Mammary epithelial cell (primary cell): Measurements from ENCODE around the gene STAB1.

ENCODE experiments used
- EZH2 ChIP-seq: IDR thresholded peaks from 2 replicates; pipeline ENCODE4 v1.6.1; 2012; ENCODE audit warnings: low read length, inconsistent platforms, borderline replicate concordance
- TF ChIP-seq, protein P1 (sequence below), 2 donors: IDR thresholded peaks in 1 of 2; conservative IDR thresholded peaks in 1 of 2; 2 replicates each; pipeline ENCODE4 v1.5.1; 2011 to 2012; ENCODE audit warnings: inconsistent platforms in 2 of 2, low read length in 2 of 2, mild to moderate bottlenecking in 2 of 2, control low read depth in 1 of 2, low read depth in 1 of 2; ENCODE audit not compliant: insufficient read depth in 1 of 2; ENCODE audit errors: extremely low read depth in 1 of 2

DNA sequence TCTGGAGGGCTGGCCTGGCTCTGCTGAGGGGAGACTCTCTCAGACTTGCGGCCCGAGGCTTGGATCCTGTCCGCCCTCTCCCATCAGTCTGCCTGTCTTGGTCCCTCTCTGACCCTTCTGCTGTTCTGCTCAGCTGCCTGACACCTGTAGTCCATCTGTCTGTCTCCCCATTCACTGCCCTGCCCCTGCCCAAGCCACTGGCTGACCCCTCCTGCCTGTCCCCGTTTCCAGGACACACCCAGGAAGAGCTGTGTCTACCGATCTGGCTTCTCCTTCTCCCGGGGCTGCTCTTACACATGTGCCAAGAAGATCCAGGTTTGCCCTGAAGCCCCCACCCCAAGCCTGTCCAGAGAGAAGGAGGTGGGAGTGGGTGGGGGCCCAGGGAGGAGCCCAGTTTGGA lies 20.1 kb downstream of the STAB1 start:
- TF ChIP-seq EZH2: no peak
- TF ChIP-seq, protein P1, sequence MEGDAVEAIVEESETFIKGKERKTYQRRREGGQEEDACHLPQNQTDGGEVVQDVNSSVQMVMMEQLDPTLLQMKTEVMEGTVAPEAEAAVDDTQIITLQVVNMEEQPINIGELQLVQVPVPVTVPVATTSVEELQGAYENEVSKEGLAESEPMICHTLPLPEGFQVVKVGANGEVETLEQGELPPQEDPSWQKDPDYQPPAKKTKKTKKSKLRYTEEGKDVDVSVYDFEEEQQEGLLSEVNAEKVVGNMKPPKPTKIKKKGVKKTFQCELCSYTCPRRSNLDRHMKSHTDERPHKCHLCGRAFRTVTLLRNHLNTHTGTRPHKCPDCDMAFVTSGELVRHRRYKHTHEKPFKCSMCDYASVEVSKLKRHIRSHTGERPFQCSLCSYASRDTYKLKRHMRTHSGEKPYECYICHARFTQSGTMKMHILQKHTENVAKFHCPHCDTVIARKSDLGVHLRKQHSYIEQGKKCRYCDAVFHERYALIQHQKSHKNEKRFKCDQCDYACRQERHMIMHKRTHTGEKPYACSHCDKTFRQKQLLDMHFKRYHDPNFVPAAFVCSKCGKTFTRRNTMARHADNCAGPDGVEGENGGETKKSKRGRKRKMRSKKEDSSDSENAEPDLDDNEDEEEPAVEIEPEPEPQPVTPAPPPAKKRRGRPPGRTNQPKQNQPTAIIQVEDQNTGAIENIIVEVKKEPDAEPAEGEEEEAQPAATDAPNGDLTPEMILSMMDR (conservative IDR thresholded peaks at IDR 0.05 in 1 of 2, IDR thresholded peaks at IDR 0.05 in 1 of 2; ENCODE audit: extremely low read depth in 1 of 2, insufficient read depth in 1 of 2, low read depth in 1 of 2, low read length in 2 of 2): no peak
